Measurements from ENCODE around the gene ANGPT4. TPM values are rescaled to one million over a fixed set of nuclear protein-coding genes. Genes with fewer than 3 reads are reported as not detected.

Gene ANGPT4
- total and polyA plus RNA-seq, 10 of the 15 experiments (the other 5 are each of a cell fraction or from before 2014, with no cell fraction given) = 0.01 to 0.16 TPM; not detected in 8

DNA sequence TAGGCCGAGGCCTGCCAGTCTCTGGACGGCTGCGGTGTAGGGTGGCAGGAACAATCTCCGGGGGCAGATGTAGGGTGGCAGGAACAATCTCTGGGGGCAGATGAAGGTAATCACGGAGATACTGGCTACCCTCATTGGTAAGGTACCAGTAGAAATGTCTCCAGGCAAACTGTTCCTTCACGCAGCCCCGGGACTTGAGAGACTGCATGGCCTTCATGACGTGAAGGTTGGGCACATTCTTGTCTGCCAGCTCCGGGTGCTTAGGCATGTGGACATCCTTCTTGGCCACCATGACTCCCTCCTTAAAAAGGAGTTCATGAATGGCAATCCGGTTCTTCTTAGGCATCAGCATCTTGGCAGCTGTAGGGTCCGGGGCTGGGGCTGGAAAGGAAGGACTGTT, 76.5 kb downstream of the ANGPT4 start:
- in situ Hi-C loops (cut with MboI) (no loop called here), intact Hi-C loops (cut with micrococcal nuclease; ENCODE audit: unreplicated experiment) (no loop called here)
- WGBS (ENCODE audit: insufficient coverage, insufficient replicate concordance, low lambda C conversion rate, missing lambda C conversion rate) = 88% methylated on average over 11 of the region's 11 CpGs
- Histone ChIP-seq H3K27me3 (replicated peaks in 1 of 2; ENCODE audit: control insufficient read depth in 2 of 2, insufficient read depth in 2 of 2, low read length in 1 of 2) (no peaks in the 10 kb centered on the region), H2AFZ (ENCODE audit: control insufficient read depth, low read depth, low read length) (no peak overlapping the region), H3K4me3 (no peak overlapping the region), H3K9ac (ENCODE audit: control insufficient read depth, insufficient read depth, low read length) (no peak overlapping the region), H3K4me2 (ENCODE audit: control insufficient read depth, insufficient read depth) (no peak overlapping the region), H3K36me3 (ENCODE audit: control insufficient read depth in 2 of 2, insufficient read depth in 2 of 2, low read length in 1 of 2) (no peaks in the 10 kb centered on the region; a peak in 1 of 4 replicates), H3K4me1 (ENCODE audit: control insufficient read depth, insufficient read depth, low read length) (peaks cover 19% of the 10 kb centered on the region), H3K9me3 (replicated peaks; ENCODE audit: control insufficient read depth, insufficient read depth, low read length) (no peaks in the 10 kb centered on the region; the same call in 2 of the 3 replicates), H4K20me1 (ENCODE audit: control insufficient read depth, insufficient read depth) (no peaks in the 10 kb centered on the region), H3K27ac (ENCODE audit: control insufficient read depth, insufficient read depth) (no peak overlapping the region), H3K79me2 (ENCODE audit: control insufficient read depth, insufficient read depth, low read length) (peaks cover 10% of the 10 kb centered on the region)
- ChIA-PET SMC1A (ENCODE audit: uncharacterized antibody, unreplicated experiment) (no interaction called here), POLR2A (no interaction called here), CTCF (no interaction called here), RAD21 (ENCODE audit: unreplicated experiment) (no interaction called here)
- no peak for TF ChIP-seq MEF2B (IDR thresholded peaks at IDR 0.05; ENCODE audit: partially characterized antibody, poor library complexity, severe bottlenecking)
- no peak for TF ChIP-seq NFIC (IDR thresholded peaks at IDR 0.05; ENCODE audit: low read depth, low read length)
- no peak for TF ChIP-seq CBFB (IDR thresholded peaks at IDR 0.05; ENCODE audit: low read depth)
- ATAC-seq (no peak), DNase-seq (ENCODE audit: low read depth, low spot score) (no peak), FAIRE-seq (no peak)
- BruUV-seq (replicated peaks) = no TSS peak

DNA sequence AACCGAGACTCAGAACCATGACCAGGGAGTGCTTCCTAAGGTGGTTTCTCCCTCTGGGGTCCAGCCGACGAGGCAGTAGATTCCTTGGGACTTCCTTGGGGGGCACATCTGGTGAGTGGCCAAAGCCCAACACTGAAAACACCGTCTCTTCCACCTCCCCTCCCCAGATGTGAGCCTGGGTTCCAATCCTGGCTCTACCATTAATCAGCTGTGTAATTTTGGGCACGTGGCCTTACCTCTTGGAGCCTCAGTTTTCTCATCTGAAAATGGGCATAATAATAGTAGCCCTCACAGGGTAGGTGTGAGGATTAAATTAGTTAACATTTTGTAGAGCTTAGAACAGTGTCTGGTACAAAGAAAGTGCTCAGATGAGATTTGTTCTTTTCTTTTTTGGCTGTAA, 77.1 kb downstream of the ANGPT4 start:
- Histone ChIP-seq H3K27me3 (replicated peaks in 1 of 2; ENCODE audit: control insufficient read depth in 2 of 2, insufficient read depth in 2 of 2, low read length in 1 of 2) (no peaks in the 10 kb centered on the region), H3K9ac (ENCODE audit: control insufficient read depth, insufficient read depth, low read length) (no peak overlapping the region), H3K4me2 (ENCODE audit: control insufficient read depth, insufficient read depth) (no peak overlapping the region), H3K4me3 (no peak overlapping the region), H3K4me1 (ENCODE audit: control insufficient read depth, insufficient read depth, low read length) (peaks cover 18% of the 10 kb centered on the region), H3K9me3 (replicated peaks; ENCODE audit: control insufficient read depth, insufficient read depth, low read length) (no peaks in the 10 kb centered on the region; the same call in 2 of the 3 replicates), H3K79me2 (ENCODE audit: control insufficient read depth, insufficient read depth, low read length) (peaks cover 15% of the 10 kb centered on the region), H4K20me1 (ENCODE audit: control insufficient read depth, insufficient read depth) (no peaks in the 10 kb centered on the region), H3K36me3 (ENCODE audit: control insufficient read depth in 2 of 2, insufficient read depth in 2 of 2, low read length in 1 of 2) (no peaks in the 10 kb centered on the region; a peak in 1 of 4 replicates), H3K27ac (ENCODE audit: control insufficient read depth, insufficient read depth) (no peak overlapping the region), H2AFZ (ENCODE audit: control insufficient read depth, low read depth, low read length) (no peak overlapping the region)
- intact Hi-C loops (cut with micrococcal nuclease; ENCODE audit: unreplicated experiment) = no loop called here
- SMC1A ChIA-PET (ENCODE audit: uncharacterized antibody, unreplicated experiment) = interaction anchor here (1.2 kb wide), 1 partner anchor 10 kb away, joined by 3 read pairs; no protein-coding TSS in a partner anchor
- WGBS (ENCODE audit: insufficient coverage, insufficient replicate concordance, low lambda C conversion rate, missing lambda C conversion rate) = 96% methylated on average over 5 of the region's 5 CpGs
- BruUV-seq (replicated peaks) = no TSS peak
- DNase-seq (ENCODE audit: low read depth, low spot score) (no peak), FAIRE-seq (no peak), ATAC-seq (no peak)
- RAD21 ChIA-PET (ENCODE audit: unreplicated experiment) = no interaction called here
- in situ Hi-C loops (cut with MboI) = no loop called here
- POLR2A ChIA-PET = no interaction called here
- CTCF ChIA-PET = no interaction called here
- TF ChIP-seq SMC3 (IDR thresholded peaks at IDR 0.05; ENCODE audit: borderline replicate concordance, low read length) (no peak), NFIC (IDR thresholded peaks at IDR 0.05; ENCODE audit: low read depth, low read length) (no peak), HDGF (IDR thresholded peaks at IDR 0.05) (no peak), MXI1 (IDR thresholded peaks at IDR 0.05; ENCODE audit: low read depth, low read length) (no peak), FOS (IDR thresholded peaks at IDR 0.05; ENCODE audit: borderline replicate concordance, extremely low read depth, insufficient read length) (no peak), ETV6 (conservative IDR thresholded peaks at IDR 0.05 in 1 of 2, IDR thresholded peaks at IDR 0.05 in 1 of 2; ENCODE audit: borderline replicate concordance in 1 of 2, low read depth in 1 of 2) (no peak), TCF3 (IDR thresholded peaks at IDR 0.05; ENCODE audit: borderline replicate concordance, insufficient read depth, low read depth, low read length) (no peak), MEF2B (IDR thresholded peaks at IDR 0.05; ENCODE audit: partially characterized antibody, poor library complexity, severe bottlenecking) (no peak), SUPT20H (IDR thresholded peaks at IDR 0.05; ENCODE audit: borderline replicate concordance, control insufficient read depth, low read depth, low read length) (no peak)
- TF ChIP-seq, protein P1, sequence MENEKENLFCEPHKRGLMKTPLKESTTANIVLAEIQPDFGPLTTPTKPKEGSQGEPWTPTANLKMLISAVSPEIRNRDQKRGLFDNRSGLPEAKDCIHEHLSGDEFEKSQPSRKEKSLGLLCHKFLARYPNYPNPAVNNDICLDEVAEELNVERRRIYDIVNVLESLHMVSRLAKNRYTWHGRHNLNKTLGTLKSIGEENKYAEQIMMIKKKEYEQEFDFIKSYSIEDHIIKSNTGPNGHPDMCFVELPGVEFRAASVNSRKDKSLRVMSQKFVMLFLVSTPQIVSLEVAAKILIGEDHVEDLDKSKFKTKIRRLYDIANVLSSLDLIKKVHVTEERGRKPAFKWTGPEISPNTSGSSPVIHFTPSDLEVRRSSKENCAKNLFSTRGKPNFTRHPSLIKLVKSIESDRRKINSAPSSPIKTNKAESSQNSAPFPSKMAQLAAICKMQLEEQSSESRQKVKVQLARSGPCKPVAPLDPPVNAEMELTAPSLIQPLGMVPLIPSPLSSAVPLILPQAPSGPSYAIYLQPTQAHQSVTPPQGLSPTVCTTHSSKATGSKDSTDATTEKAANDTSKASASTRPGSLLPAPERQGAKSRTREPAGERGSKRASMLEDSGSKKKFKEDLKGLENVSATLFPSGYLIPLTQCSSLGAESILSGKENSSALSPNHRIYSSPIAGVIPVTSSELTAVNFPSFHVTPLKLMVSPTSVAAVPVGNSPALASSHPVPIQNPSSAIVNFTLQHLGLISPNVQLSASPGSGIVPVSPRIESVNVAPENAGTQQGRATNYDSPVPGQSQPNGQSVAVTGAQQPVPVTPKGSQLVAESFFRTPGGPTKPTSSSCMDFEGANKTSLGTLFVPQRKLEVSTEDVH (IDR thresholded peaks at IDR 0.05; ENCODE audit: low read depth, partially characterized antibody) = no peak
- TF ChIP-seq, protein P2, sequence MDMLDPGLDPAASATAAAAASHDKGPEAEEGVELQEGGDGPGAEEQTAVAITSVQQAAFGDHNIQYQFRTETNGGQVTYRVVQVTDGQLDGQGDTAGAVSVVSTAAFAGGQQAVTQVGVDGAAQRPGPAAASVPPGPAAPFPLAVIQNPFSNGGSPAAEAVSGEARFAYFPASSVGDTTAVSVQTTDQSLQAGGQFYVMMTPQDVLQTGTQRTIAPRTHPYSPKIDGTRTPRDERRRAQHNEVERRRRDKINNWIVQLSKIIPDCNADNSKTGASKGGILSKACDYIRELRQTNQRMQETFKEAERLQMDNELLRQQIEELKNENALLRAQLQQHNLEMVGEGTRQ (IDR thresholded peaks at IDR 0.05; ENCODE audit: borderline replicate concordance, low read depth, low read length) = no peak
